SK-N-MC (cell line): ENCODE measurements around the gene MIOX.

Experiments used
- DNase-seq: peaks from one replicate; pipeline ENCODE4 v3.0.0-alpha.2; 2011; ENCODE audit warnings: low read depth, low spot score
- H3K27ac ChIP-seq: fragments of 200-600 bp; sonication (generic); 2 replicates; pipeline ENCODE4 v1.5.1; 2016; ENCODE audit warnings: mixed run types
- H3K36me3 ChIP-seq: fragments of 200-600 bp; sonication (generic); 2 replicates; pipeline ENCODE4 v1.6.1; 2017; ENCODE audit warnings: antibody characterized with exemption, low read length, mixed read lengths; ENCODE audit not compliant: insufficient read depth
- H3K4me3 ChIP-seq: fragments of 200-600 bp; sonication (generic); 2 replicates; pipeline ENCODE4 v1.5.1; 2016
- H3K9ac ChIP-seq: fragments of 200-600 bp; sonication (generic); 2 replicates; pipeline ENCODE4 v1.8.0; 2017; ENCODE audit warnings: mixed run types, mixed read lengths; ENCODE audit not compliant: insufficient read length
- H3K9me3 ChIP-seq: fragments of 200-600 bp; sonication (generic); 2 replicates; pipeline ENCODE4 v1.6.1; 2017; ENCODE audit warnings: low read depth, mild to moderate bottlenecking, antibody characterized with exemption, low read length, moderate library complexity, mixed read lengths
- EZH2 ChIP-seq: fragments of 200-600 bp; sonication (generic); IDR thresholded peaks from one replicate; pipeline ENCODE4 v1.6.1; 2017; ENCODE audit warnings: antibody characterized with exemption
- FOXP2 ChIP-seq: optimal IDR thresholded peaks from 2 replicates; pipeline ENCODE3; 2011; ENCODE audit warnings: mild to moderate bottlenecking, moderate library complexity; ENCODE audit not compliant: insufficient read depth; ENCODE audit errors: extremely low read length, control extremely low read depth
- POLR2AphosphoS5 ChIP-seq: IDR thresholded peaks from 2 replicates; pipeline ENCODE4 v1.6.1; 2012; ENCODE audit warnings: mild to moderate bottlenecking, low read depth, low read length, borderline replicate concordance

Gene MIOX

GRCh38 chr22:50527921-50528681 is 41.4 kb downstream of the MIOX start:
- H3K36me3 ChIP-seq = peaks cover 9% of the 10 kb centered on the region; the same call in 1 of the 2 replicates
- no peak for DNase-seq
- TF ChIP-seq FOXP2 (no peak), POLR2AphosphoS5 (no peak), EZH2 (no peak)
- H3K4me3 ChIP-seq = no peak overlapping the region
- no peaks in the 10 kb centered on the region for H3K9me3 ChIP-seq
- no peak overlapping the region for H3K27ac ChIP-seq
- no peak overlapping the region for H3K9ac ChIP-seq

DNA sequence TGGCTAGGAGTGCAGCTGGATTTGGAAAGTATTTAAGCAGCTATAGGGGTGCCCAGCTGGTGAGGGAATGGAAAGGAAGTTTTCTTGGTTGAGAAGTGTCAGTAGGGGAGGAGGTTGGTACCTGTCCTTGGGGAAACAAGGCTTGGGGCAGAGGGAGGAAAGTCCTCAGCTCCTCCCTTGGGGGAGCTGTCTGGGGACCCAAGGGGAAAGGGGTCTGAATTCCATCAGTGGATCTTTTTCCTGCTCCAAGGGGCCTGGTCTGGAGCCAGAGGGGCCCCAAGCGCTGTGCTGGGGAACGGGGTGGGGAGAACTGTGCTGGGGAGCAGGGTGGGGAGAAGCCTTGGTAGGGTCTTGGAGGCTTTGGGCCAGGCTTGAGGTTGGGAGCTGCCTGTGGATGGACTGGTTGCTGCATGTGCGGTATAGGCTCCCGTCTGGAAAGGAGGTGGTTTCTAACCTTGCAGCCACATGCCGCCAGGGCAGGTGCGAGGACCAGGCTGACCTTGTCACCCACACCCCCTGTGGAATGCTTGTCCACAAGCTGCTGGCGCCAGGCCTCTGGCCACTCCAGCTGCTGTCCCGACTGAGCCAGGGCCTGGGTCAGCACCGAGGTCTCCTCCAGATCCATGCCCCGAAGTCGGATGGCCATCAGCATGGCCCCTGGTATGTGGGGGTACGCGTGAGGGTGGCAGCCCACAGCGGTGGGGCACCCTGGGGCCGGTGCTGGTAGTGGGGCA is 42.2 kb downstream of the MIOX start:
- no peak for TF ChIP-seq POLR2AphosphoS5
- no peak for TF ChIP-seq EZH2
- TF ChIP-seq FOXP2 = no peak
- Histone ChIP-seq H3K9me3 (no peaks in the 10 kb centered on the region), H3K36me3 (peaks cover 1% of the 10 kb centered on the region; the same call in 1 of the 2 replicates), H3K27ac (no peak overlapping the region), H3K4me3 (no peak overlapping the region), H3K9ac (no peak overlapping the region)
- DNase-seq = no peak

- Histone ChIP-seq H3K27ac (no peak overlapping the region), H3K4me3 (peak overlapping the region; percentile 82), H3K9me3 (no peaks in the 10 kb centered on the region), H3K36me3 (no peaks in the 10 kb centered on the region), H3K9ac (no peak overlapping the region)
- no peak for DNase-seq
- TF ChIP-seq FOXP2 (no peak), POLR2AphosphoS5 (no peak), EZH2 (no peak)
These were observed 42.8 kb downstream of the MIOX start for GRCh38 chr22:50529416-50529896.

GRCh38 chr22:50529897-50530579 is 43.4 kb downstream of the MIOX start, which contains the start of gene TYMP:
TSS of gene TYMP (minus strand) at chr22:50530012. CDS start at chr22:50529709, 303 bp downstream.
- no peak within 1 kb of the TSS for H3K27ac ChIP-seq
- TF ChIP-seq FOXP2 (no peak), POLR2AphosphoS5 (no peak), EZH2 (no peak)
- peak within 1 kb of the TSS; percentile 78 for H3K9ac ChIP-seq
- H3K9me3 ChIP-seq = no peaks in the 10 kb centered on the region
- DNase-seq = no peak
- peak within 1 kb of the TSS; percentile 82 for H3K4me3 ChIP-seq
- H3K36me3 ChIP-seq = no peaks in the 10 kb centered on the region

DNA sequence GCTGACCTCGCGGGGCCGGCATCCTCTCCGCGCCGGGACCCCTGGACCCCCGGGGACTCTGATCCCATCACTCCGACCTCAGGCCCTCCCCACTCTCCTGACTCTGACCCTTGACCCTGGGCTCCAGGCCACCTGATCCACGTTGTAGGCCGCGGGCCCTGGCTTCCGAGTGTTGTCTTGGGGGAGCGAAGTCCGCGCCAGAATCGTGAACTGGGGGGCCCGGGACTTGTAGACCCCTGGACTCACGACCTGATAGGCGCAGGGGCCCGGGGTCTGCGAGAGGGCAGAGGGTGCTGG is 43.9 kb downstream of the MIOX start:
- H3K9ac ChIP-seq = peak overlapping the region; percentile 78
- DNase-seq = no peak
- no peaks in the 10 kb centered on the region for H3K36me3 ChIP-seq
- H3K9me3 ChIP-seq = no peaks in the 10 kb centered on the region
- no peak overlapping the region for H3K27ac ChIP-seq
- H3K4me3 ChIP-seq = peak overlapping the region; percentile 82
- TF ChIP-seq POLR2AphosphoS5 = no peak
- TF ChIP-seq FOXP2 = no peak
- TF ChIP-seq EZH2 = no peak

GRCh38 chr22:50530877-50531545 is 44.4 kb downstream of the MIOX start:
- Histone ChIP-seq H3K9ac (peak overlapping the region; percentile 78), H3K4me3 (peak overlapping the region; percentile 82), H3K27ac (no peak overlapping the region), H3K9me3 (no peaks in the 10 kb centered on the region), H3K36me3 (no peaks in the 10 kb centered on the region)
- DNase-seq = no peak
- TF ChIP-seq POLR2AphosphoS5 (no peak), EZH2 (no peak), FOXP2 (no peak)

DNA sequence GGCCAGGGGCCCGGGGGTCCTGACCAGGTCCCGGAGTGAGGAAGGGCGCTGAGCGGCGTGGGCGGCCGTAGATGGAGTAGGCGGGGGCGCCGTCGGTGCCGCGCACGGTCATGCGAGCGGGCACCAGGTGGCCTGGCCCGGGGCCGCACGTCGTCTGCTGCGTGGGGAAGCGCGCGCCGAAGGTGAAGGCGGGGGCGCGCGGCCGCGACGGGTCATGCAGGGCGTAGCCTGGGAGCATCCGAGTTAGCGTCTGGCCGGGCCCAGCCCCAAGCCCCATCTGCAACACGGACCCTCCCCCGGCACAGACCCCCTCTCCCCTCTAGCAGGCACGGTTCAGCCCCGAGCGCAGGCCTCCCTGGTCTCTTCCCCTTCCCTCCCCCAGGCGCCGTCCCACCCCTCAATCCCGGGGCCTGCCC is 44.9 kb downstream of the MIOX start:
- Histone ChIP-seq H3K9me3 (no peaks in the 10 kb centered on the region), H3K4me3 (peak overlapping the region; percentile 82; the same call in 1 of the 2 replicates), H3K9ac (peak overlapping the region; percentile 20), H3K27ac (no peak overlapping the region), H3K36me3 (no peaks in the 10 kb centered on the region)
- DNase-seq = no peak
- no peak for TF ChIP-seq POLR2AphosphoS5
- no peak for TF ChIP-seq FOXP2
- no peak for TF ChIP-seq EZH2
